NCI-H187 (cell line): ENCODE data around the gene PRPH2.

Experiments
- DNase-seq, 2 experiments: peaks; one replicate each; lab custom pipeline; 2025; lab: John Stamatoyannopoulos, UW

The PRPH2 gene, protein sequence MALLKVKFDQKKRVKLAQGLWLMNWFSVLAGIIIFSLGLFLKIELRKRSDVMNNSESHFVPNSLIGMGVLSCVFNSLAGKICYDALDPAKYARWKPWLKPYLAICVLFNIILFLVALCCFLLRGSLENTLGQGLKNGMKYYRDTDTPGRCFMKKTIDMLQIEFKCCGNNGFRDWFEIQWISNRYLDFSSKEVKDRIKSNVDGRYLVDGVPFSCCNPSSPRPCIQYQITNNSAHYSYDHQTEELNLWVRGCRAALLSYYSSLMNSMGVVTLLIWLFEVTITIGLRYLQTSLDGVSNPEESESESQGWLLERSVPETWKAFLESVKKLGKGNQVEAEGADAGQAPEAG

GRCh38 chr6:42722497-42722896, at the start of gene PRPH2:
Gene PRPH2, minus strand, starts transcription at chr6:42722597. Its CDS starts 263 bp downstream, at chr6:42722334.
- DNase-seq = no peak

- no peak for DNase-seq
These were observed 49.3 kb upstream of the PRPH2 start for GRCh38 chr6:42771741-42772100.

DNA sequence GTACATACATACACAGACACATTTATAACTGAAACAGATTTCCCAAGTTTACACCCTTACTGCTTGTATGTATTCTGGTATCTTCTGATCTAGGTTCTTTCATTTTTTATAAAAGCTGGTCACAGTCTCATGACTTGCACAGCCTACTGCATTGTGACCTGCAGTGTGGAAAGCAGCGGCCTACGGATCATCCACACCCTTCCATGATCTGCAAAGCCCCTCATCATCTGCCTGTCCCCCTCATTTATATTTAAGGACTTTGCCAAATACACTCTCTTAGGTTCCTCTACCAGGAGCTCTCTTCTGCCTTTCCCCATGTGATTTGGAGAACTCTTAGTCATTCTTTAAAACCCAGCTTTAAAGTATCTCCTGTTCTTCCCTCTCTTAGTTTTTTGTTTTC, 47.4 kb upstream of the PRPH2 start:
- DNase-seq = no peak

- DNase-seq = no peak
These were observed 46.7 kb upstream of the PRPH2 start for GRCh38 chr6:42769051-42769450.

GRCh38 chr6:42766163-42766670, 43.8 kb upstream of the PRPH2 start:
- DNase-seq = no peak

DNA sequence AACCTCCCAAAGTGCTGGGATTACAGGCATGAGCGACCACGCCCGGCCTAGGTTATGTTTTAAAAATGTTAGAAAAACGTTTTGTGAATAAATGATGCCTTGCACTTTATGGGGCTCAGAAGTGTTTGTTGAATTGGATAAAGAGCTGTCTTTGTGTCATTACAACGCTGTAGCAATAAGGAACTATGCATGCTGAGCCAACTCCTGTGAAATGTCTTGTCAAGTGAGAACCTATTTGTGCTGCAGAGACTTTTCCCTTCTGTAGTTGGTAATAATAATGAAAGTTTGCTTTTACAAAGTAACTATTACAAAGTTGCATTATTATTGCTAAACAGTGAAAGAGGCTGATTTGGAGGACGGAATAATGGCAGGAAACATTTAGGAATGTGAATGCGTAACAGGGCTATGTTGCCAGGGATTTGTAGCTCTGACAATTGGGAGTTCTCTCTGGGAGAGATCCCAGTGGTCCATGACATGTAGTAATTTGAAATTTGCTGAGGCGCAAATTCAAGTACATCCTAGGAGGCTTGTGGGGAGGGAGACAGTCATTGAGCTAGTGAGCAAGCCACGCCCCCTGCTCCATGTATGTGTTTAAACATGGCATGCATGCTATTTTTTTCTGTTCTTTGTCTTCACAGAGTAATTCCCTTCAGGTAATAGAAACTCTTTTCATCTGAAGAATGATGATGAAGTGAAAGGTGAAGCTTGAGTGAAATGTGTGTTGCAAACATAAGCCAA, 42.7 kb upstream of the PRPH2 start:
- peak; percentile 4 to 41 for DNase-seq

- no peak for DNase-seq
These were observed 40.6 kb upstream of the PRPH2 start for GRCh38 chr6:42762950-42763349.

DNA sequence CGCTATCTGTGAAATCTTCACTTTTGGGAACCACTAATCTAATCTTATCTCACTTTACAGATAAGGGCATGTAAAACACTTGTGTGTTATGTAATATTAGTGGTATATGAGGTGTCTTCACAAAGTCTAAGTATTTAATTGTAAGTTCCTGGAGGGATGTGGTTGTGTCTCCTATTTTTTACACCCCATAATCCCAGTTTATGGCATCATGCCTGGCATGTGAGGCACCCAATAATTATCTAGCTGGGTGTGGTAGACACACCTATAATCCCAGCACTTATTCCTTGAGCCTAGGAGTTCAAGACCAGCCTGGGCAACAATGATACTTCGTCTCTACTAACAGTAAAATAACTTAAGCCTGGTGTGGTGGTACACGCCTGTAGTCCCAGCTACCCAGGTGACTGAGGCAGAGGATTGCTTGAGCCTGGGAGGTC, 40.0 kb upstream of the PRPH2 start:
- no peak for DNase-seq

DNA sequence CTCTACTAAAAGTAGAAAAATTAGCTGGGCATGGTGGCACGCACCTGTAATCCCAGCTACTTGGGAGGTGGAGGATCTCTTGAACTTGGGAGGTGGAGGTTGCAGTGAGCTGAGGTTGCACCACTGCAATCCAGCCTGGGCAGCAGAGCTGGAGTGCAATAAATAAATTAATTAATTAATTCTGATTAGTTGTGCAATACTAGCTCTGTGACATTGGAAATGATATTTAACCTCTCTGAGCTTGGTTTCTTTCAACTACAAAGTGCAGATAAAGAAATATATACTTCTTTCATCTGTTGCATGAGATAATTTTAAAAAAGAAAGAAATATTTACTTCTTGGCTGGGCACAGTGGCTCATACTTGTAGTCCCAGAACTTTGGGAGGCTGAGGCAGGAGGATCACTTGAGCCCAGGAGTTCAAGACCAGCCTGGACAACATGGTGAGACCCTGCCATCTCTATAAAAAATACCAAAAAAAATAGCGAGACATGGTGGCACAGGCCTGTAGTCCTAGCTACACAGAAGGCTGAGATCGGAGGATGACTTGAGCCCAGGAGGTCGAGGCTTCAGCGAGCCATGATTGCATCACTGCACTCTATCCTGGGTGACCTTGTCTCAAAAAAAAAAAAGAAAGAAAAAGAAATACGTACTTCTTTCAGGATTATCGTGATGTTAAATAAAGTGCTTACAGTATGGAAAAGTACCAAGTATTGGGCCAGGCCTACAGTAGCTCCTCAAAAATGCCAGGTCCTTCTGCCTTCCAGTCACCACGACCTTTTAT, 39.1 kb upstream of the PRPH2 start:
- DNase-seq = no peak

DNA sequence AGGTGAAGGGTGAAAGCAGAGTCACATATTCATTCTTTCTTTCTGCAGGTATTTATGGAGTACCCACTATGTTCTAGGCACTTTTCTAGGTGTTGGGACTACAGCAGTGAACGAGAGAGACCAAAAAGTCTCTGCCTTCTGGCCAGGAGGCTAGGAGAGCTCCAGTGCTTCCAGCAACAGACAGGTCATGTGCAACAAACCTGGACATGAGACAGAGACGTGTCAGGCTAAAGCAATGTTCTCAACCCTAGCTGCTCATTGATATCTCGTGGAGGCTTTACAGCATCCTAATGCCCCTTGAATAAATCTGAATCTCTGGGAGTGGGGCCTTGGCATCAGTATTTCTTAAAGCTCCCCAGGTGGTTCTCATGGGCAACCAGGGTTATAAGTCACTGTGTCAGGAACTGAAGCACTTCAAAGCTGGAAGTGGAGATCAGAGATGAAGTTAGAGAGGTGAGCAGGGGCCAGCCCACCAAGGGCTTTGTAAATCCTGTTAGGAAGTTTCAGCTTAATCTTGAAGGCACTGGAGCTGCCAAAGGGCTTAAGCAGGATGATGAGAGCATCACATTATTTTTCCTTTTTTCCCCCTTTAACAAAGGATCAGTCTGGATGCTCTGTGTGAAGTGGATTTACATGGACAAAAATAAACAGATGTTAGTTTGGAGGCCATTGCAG, 36.5 kb upstream of the PRPH2 start:
- DNase-seq = no peak

GRCh38 chr6:42756722-42757121, 34.3 kb upstream of the PRPH2 start:
- no peak for DNase-seq

- no peak for DNase-seq
These were observed 32.4 kb upstream of the PRPH2 start for GRCh38 chr6:42754759-42755158.

- no peak for DNase-seq
These were observed 28.7 kb upstream of the PRPH2 start for GRCh38 chr6:42751055-42751454.

DNA sequence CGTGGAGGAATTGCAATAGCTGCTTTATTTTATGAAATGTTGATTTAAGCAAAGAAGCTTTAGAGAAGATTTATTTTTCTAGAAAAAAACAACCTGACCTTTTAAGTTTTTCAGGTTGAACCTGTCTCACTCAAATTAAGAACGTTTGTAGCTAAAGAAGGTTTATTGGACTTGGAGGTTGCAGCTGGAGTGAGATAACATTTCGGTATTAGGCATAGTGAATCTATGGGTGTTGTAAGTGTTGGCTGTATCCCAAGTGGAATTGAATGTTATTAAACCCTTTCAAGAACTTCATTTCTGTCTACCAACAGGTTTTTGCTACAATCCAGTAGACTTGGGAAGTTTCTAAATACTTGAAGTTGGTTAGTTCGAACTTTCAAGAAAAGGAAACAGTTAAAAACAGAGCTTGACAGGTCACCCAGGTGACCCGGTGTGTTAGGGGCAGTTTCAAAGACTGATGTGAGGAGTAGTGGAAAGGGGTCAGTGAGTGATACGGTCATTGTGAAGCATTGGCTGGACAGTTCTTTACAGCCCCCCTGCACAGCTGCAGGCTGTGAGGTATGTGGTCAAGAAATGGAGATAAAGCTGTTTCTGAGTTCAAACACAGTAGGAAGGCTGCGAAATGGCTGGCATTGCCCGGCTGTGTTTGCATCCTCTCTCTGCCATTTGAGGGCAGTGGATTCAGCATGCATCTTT, 26.0 kb upstream of the PRPH2 start:
- no peak for DNase-seq

- DNase-seq = peak; percentile 71 to 81
These were observed 24.3 kb upstream of the PRPH2 start for GRCh38 chr6:42746463-42747391.

- DNase-seq = peak; percentile 82 to 95
These were observed 23.5 kb upstream of the PRPH2 start, which contains the start of gene TBCC for GRCh38 chr6:42745640-42746462. Gene TBCC, minus strand, starts transcription at chr6:42746103. Its CDS starts 30 bp downstream, at chr6:42746073.

DNA sequence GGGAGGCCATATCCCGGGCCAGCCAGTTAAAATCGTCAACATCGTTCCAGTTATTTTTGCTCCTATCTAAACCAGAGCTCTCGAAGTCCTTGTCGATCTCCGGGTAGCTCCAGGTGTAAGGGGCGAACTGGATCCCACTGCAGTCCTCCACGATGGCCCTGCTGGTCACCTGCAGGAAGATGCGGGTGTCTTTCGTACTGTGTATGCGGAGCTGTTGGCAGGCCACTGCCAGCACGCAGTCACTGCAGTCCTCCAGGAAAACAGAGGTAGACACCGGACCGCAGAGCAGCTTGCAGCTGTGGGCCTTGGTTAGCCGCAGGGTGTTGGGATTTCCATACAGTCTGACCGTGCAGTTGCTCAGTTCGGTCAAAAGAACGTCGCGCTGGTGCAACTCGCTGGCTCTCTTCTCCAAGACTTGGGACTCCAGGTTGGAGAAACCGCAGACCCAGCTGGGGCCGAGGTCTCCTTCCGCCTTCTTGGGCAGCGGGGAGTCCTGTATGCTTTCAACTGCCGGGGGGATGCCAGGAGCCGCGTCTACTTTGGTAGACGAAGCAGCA, 22.8 kb upstream of the PRPH2 start:
- no peak for DNase-seq

GRCh38 chr6:42744351-42744893, 22.0 kb upstream of the PRPH2 start:
- DNase-seq = no peak
